GM19452 (cell line): Measurements from ENCODE around the gene PRAMEF20.

Experiments used
- ATAC-seq: cut with Tn5 transposase; IDR thresholded peaks from one replicate; pipeline ENCODE4 v1.9.1; 2021; ENCODE audit not compliant: unreplicated experiment

Gene PRAMEF20

DNA sequence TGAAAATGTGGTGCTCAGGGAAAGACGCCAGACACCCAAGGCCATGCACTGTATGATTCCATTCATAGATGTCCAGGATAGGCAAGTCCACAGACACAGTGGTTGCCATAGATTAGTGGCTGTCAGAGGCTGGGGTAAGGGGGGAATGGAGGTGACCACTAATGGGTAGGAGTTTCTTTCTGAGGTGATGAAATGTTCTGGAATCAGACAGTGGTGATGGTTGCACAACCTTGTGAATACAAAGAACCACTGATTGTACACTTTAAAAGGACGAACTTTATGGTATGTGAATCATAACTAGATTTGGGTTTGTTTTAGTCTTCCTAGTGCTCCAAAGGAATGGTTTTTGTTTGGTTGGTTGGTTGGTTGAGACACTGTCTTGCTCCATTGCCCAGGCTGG is 51.7 kb downstream of the PRAMEF20 start:
- ATAC-seq: no peak

DNA sequence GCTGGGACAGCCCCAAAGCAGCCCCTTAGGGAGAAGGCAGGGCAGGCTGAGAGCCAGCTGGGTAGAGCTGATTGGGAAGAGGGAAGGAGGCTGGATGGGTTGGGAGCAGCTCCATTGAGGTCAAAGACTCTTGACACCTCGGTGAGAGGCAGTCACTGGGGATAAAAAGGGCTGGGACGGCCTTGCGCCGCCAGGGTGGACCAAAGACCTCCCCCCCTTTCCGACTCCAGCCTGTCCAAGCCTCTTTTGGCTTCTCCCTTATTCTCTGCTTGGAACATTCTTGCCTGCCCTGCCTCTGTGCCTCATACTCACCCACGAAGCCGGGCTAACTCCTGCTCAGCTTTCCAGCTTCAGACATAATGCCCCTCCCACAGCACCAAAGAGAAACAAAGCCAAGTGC is 52.4 kb downstream of the PRAMEF20 start:
- ATAC-seq: no peak

DNA sequence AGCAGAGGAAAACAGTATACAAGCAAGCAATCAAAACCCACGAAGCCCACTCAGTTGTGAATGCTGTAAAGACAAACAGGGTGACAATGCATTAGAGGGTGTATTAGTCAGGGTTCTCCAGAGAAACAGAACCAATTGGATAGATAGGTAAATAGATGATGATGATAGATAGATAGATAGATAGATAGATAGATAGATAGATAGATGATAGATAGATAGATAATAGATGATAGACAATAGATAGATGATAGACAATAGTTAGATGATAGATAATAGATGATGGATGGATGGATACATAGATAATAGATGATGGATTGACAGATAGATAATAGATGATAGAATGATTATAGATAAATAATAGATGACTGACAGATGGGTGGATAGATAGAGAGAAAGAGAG is 55.3 kb downstream of the PRAMEF20 start:
- no peak for ATAC-seq

DNA sequence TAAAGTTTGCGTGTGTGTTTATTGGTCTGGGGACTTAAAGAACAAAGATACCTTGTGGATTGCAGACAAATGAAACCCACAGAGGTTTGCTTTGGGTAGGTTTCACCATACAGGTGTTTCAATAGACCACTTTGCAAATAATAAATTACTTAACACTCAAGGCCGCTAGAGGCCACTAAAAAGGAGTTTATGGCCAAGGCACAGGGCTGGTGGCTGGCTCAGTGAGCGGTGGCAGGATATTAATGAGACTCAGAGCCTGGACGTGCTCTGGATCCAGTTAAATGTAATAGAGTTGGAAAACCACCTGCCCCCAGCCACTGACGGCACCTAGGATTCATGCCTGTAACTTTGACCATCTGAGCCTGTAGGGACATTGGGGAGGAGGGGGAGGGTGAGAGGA is 59.1 kb downstream of the PRAMEF20 start:
- no peak for ATAC-seq
